Raji (cell line): Measurements from ENCODE around the gene LRRC45.

ENCODE experiments used
- POLR2A ChIP-seq: IDR thresholded peaks from 2 replicates; pipeline ENCODE4 v1.6.1; 2011; ENCODE audit warnings: low read depth, low read length, control low read depth; ENCODE audit not compliant: insufficient read depth

LRRC45 gene

DNA sequence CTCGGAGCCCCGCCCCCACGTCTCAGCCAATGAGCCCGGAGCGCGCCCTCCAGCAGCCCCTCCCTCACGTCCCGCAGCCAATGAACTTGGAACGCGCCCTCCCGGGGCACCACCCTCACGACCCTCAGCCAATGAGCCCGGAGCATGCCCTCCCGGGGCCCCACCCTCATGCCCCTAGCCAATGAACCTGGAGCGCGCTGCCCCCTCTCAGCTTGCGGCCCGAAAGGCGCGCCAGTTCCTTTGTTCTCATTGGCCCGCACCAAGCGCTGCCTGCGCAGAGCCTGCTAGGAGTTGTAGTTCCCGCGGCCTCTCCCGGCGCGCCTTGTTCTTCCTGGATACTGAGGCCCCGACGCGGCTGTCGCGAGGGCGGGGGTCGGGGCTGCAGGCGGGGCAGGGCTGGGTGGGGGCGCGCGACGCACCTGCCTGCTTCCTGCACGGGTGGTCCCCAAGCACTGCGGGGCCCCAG, at the start of gene LRRC45:
LRRC45 (plus strand) TSS at position 325 of the 466 bp plus-strand sequence. CDS start 339 bp downstream, outside the sequence.
- TF ChIP-seq POLR2A, result peak; percentile 12; the same call in 1 of the 2 replicates

DNA sequence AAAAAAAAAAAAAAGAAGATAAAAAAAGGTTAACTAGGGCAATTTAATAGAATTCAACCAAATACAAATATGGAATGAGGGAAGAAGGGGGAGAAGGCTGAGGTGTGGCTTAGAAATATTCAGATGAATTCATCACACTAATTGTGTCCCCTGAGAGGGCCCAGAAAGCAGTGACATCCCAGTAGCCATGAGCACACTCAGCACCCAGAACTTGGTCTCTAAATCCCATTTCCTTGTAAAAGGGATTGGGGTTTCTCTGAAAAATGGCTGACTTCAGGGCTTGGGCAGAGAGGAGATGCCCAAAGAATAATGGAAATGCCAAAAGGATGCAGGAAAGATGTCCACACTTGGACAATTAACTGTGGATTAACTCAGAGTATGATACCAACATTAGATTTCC, 49.7 kb upstream of the LRRC45 start:
- no peak for TF ChIP-seq POLR2A

GRCh38 chr17:81976332-81977210, 46.5 kb upstream of the LRRC45 start:
- no peak; the same call in 1 of the 2 replicates for TF ChIP-seq POLR2A

- TF ChIP-seq POLR2A, result peak; percentile 87
Measured at GRCh38 chr17:81977211-81977808, 45.8 kb upstream of the LRRC45 start, which contains the start of gene ASPSCR1. Gene ASPSCR1, plus strand, starts transcription at chr17:81977629. Its CDS starts 18 bp downstream, at chr17:81977647.

- TF ChIP-seq POLR2A, result no peak
Measured at GRCh38 chr17:81978524-81979298, 44.4 kb upstream of the LRRC45 start.

DNA sequence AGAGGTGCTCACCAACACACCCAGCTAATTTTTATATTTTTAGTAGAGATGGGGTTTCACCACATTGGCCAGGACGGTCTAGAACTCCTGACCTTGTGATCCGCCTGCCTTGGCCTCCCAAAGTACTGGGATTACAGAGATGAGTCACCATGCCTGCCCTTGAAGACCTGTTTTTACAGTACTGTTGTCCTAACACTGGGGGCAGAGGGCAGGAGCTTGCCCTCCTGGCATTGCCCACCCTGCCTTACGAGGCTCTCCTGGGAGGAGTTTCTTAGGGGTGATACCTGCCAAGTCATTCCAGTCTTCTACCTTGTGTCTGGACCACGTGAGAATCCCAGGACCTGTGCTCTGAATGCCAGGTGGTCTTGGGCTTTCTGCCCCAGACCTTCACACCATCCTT, 43.0 kb upstream of the LRRC45 start:
- TF ChIP-seq POLR2A, result no peak

- TF ChIP-seq POLR2A, result no peak
Measured at GRCh38 chr17:81980707-81981343, 42.3 kb upstream of the LRRC45 start.

- TF ChIP-seq POLR2A, result no peak
Measured at GRCh38 chr17:81983011-81983638, 40.0 kb upstream of the LRRC45 start.

- no peak for TF ChIP-seq POLR2A
Measured at GRCh38 chr17:81983639-81984373, 39.3 kb upstream of the LRRC45 start.

DNA sequence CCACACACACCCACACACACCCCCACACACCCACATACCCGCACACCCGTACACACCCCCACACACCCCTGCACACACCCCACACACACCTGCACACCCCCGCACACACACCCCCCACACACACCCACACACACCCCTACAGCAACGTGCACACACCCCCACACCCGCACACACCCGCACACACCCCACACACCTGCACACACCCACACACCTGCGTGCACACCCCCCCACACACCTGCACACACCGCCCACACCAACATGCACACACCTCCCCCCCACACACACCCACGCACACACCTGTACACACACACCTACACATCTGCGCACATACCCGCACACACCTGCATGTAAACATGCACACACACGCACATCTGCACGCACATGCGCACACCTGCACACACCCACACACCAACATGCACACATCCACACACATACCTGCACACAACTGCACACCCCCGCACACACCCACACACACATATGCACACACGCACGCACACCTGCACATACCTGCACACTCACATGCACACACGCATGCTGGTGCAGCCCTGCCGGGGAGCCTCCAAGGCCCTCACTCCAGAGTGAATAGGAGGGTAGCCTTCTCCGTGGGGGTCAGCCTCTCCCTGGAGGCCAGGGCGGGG, 38.2 kb upstream of the LRRC45 start:
- no peak for TF ChIP-seq POLR2A

- TF ChIP-seq POLR2A, result no peak
Measured at GRCh38 chr17:81986606-81987005, 36.5 kb upstream of the LRRC45 start.

GRCh38 chr17:81987161-81987770, 35.8 kb upstream of the LRRC45 start:
- TF ChIP-seq POLR2A, result no peak
